ENCODE measurements around the gene TCAP. TPM values are rescaled to one million over a fixed set of nuclear protein-coding genes. Genes with fewer than 3 reads are reported as not detected.

TCAP gene
- total and polyA plus RNA-seq, 8 donors = 0.13 to 3.0 (median 0.54) TPM

DNA sequence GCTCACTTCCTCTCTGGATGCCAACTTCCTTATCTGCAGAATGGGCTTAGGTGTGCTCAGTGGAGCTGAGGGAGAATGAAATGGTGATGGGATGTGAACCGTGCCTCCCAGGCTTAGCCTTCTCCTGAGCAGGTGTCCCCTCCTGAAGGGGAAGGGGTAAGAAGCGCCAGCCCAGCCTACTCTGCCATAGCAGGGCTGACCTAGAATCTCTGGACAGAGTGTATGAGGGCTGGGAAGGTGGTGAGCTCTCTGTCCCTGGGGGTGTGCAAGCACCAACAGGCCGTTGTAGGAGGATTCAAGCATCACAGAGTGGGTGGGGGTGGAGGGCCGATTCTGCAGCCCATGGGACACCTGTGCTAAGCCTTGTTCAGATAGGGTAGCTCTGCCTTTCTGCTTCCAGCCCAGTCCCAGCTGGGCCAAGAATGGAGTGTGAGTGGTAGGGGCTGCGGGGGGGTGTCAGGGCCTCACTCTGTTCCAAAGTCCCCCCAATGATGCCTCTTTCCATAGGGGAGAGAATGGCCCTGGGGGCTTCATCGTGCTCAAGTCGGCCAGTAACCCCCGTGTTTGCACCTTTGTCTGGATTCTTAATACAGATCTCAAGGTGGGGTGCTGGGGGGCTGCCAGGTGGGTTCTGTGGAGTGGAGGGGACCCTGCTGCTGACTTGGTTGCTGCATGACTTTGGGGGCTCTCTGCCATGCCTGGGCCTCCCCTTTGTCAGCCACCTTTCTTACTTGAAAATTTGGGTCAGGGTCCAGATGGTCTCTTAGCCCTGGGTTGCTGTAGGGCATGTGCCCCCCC lies 3.2 kb upstream of the TCAP start:
- 87 to 88% methylated on average over 8 of the region's 8 CpGs for WGBS, 2 donors
- peaks cover 0 to 9% (median 0%) of the 10 kb centered on the region in 3 donors for H3K36me3 ChIP-seq
- H3K9me3 ChIP-seq = no peaks in the 10 kb centered on the region
- no peaks in the 10 kb centered on the region for H3K27me3 ChIP-seq
- ATAC-seq (no peak), DNase-seq (no peak), FAIRE-seq (no peak)
- TF ChIP-seq, protein P1, sequence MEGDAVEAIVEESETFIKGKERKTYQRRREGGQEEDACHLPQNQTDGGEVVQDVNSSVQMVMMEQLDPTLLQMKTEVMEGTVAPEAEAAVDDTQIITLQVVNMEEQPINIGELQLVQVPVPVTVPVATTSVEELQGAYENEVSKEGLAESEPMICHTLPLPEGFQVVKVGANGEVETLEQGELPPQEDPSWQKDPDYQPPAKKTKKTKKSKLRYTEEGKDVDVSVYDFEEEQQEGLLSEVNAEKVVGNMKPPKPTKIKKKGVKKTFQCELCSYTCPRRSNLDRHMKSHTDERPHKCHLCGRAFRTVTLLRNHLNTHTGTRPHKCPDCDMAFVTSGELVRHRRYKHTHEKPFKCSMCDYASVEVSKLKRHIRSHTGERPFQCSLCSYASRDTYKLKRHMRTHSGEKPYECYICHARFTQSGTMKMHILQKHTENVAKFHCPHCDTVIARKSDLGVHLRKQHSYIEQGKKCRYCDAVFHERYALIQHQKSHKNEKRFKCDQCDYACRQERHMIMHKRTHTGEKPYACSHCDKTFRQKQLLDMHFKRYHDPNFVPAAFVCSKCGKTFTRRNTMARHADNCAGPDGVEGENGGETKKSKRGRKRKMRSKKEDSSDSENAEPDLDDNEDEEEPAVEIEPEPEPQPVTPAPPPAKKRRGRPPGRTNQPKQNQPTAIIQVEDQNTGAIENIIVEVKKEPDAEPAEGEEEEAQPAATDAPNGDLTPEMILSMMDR (IDR thresholded peaks at IDR 0.05) = no peak
- intact Hi-C loops (cut with DNase I) = no loop called here
- H3K4me3 ChIP-seq = no peak overlapping the region
- H3K4me1 ChIP-seq = no peaks in the 10 kb centered on the region
- H3K27ac ChIP-seq = no peak overlapping the region

DNA sequence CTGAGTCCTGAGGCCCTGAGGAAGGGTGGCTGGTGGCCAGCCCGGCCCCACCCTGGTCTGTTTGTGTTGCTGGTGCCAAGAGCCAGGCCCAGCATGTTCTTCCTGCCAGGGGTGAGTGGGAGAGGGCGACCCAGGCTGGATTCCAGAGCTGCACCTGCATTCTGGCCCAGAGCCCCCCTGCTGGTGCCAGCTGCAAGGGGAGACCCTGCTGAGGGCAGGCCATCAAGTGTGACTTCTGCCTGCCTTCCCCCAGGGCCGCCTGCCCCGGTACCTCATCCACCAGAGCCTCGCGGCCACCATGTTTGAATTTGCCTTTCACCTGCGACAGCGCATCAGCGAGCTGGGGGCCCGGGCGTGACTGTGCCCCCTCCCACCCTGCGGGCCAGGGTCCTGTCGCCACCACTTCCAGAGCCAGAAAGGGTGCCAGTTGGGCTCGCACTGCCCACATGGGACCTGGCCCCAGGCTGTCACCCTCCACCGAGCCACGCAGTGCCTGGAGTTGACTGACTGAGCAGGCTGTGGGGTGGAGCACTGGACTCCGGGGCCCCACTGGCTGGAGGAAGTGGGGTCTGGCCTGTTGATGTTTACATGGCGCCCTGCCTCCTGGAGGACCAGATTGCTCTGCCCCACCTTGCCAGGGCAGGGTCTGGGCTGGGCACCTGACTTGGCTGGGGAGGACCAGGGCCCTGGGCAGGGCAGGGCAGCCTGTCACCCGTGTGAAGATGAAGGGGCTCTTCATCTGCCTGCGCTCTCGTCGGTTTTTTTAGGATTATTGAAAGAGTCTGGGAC lies 2.4 kb upstream of the TCAP start:
- intact Hi-C loops (cut with DNase I) = no loop called here
- FAIRE-seq = no peak
- TF ChIP-seq, protein P1 (IDR thresholded peaks at IDR 0.05) = no peak
- H3K4me1 ChIP-seq = no peaks in the 10 kb centered on the region
- H3K4me3 ChIP-seq = no peak overlapping the region
- no peaks in the 10 kb centered on the region for H3K27me3 ChIP-seq
- peaks cover 0 to 9% (median 0%) of the 10 kb centered on the region in 3 donors for H3K36me3 ChIP-seq
- peak in 1 of 6 donors; percentile 13 for DNase-seq
- no peak overlapping the region for H3K27ac ChIP-seq
- no peak for ATAC-seq
- WGBS, 2 donors = 88 to 91% methylated on average over 22 of the region's 22 CpGs
- H3K9me3 ChIP-seq = no peaks in the 10 kb centered on the region

DNA sequence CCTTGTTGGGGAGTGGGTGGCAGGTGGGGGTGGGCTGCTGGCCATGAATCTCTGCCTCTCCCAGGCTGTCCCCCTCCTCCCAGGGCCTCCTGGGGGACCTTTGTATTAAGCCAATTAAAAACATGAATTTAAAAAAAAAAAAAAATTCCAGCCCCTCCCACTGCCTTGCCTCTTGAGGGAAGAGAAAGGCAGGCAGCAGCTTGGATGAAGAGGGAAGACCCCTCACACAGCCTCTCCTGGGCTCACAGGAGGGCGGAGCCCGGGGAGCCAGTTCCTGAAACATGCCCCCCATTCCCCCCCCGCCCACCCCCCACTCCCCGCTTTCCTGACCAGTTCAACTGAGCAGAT lies 1.8 kb upstream of the TCAP start:
- 82 to 86% methylated on average over 4 of the region's 4 CpGs for WGBS, 2 donors
- no peak for DNase-seq
- Histone ChIP-seq H3K4me3 (no peak overlapping the region), H3K36me3 (peaks cover 0 to 9% (median 0%) of the 10 kb centered on the region in 3 donors), H3K9me3 (no peaks in the 10 kb centered on the region), H3K4me1 (peaks cover 0 to 2% (median 0%) of the 10 kb centered on the region in 3 donors), H3K27ac (no peak overlapping the region), H3K27me3 (no peaks in the 10 kb centered on the region)
- intact Hi-C loops (cut with DNase I) = no loop called here
- TF ChIP-seq, protein P1 (IDR thresholded peaks at IDR 0.05) = no peak
- ATAC-seq = no peak
- FAIRE-seq = no peak

DNA sequence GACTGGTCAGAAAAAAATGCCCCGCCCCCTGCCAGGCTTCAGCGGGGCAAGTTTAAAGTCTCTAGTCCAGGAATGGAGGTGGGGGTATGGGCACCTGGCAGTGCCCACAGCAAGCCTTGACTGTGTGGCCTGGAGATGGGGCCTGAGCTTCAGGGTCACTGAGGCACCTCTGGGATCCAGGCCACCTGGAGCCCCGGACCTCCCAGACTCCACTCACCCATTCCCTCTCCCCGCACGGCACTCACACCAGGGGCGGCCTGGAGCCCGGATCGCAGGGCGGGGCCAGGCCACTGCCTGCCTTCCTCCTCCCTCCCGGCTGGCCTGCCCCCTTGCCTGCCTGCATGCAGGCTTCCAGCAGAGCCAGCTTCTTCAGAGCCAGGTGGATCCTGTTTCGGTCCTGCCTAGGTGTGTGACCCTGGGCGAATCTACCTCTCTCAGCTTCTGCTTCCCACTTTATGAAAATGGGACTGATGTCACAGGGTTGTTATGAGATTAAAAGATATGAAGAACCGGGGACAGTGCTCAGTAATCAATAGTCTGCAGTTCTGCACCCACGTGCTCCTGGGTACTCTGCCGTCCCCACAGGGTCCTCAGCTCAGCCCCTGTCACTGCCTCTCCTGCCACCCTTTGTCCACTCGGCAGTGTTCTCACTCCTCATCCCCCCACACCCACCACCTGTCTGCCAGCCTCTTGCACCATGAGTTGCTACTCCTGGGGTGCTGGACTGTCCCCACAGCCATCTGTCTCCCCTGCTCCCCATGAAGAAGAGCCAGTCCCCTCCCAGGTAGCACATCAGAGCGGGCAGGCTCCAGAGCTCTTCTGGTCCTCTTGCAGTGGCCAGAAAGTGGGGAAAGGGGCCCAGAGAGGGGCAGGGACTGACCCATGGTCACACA lies 1.2 kb upstream of the TCAP start:
- Histone ChIP-seq H3K4me3 (no peak overlapping the region), H3K36me3 (peaks cover 0 to 9% (median 0%) of the 10 kb centered on the region in 3 donors), H3K4me1 (peaks cover 0 to 5% (median 0%) of the 10 kb centered on the region in 3 donors), H3K9me3 (no peaks in the 10 kb centered on the region), H3K27me3 (no peaks in the 10 kb centered on the region), H3K27ac (no peak overlapping the region)
- intact Hi-C loops (cut with DNase I) = no loop called here
- TF ChIP-seq, protein P1 (IDR thresholded peaks at IDR 0.05) = no peak
- 62 to 64% methylated on average over 17 of the region's 17 CpGs for WGBS, 2 donors
- DNase-seq = no peak
- FAIRE-seq = no peak
- peak in 1 of 4 donors; percentile 4 for ATAC-seq
